ENCODE data around the gene TCF7L2.

DNA sequence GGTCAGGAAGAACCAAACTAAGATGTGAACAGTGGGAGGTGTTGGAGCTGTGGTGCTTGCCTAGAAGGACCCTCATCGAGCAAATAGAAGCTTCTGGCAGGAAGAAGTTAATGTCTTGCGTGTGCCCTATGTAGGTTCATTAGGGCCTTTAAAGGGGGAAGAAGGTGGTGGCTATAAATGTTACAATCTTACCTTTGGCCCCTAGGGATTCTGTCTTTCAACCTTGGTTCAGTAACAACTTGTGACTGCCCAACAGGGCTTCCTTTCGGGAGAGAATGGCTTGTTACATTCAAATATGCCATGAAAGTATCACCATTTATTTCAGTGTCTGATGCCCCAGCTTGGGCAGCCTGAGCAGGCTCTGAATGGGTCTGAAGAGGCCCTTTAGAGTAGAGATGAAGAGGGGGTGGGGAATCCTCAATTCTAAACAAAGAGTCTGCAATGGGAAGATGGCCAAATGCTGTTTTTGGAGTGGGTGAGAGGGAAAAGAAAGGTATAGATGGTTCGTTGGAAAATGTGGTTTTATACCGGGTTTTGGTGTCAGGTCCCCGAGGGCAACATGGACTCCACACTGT, 108.0 kb downstream of the TCF7L2 start:
- no peak for TF ChIP-seq POLR2A (IDR thresholded peaks at IDR 0.05)
- TF ChIP-seq, protein P1, sequence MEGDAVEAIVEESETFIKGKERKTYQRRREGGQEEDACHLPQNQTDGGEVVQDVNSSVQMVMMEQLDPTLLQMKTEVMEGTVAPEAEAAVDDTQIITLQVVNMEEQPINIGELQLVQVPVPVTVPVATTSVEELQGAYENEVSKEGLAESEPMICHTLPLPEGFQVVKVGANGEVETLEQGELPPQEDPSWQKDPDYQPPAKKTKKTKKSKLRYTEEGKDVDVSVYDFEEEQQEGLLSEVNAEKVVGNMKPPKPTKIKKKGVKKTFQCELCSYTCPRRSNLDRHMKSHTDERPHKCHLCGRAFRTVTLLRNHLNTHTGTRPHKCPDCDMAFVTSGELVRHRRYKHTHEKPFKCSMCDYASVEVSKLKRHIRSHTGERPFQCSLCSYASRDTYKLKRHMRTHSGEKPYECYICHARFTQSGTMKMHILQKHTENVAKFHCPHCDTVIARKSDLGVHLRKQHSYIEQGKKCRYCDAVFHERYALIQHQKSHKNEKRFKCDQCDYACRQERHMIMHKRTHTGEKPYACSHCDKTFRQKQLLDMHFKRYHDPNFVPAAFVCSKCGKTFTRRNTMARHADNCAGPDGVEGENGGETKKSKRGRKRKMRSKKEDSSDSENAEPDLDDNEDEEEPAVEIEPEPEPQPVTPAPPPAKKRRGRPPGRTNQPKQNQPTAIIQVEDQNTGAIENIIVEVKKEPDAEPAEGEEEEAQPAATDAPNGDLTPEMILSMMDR (IDR thresholded peaks at IDR 0.05): no peak

Measured in body of pancreas (tissue), 4 donors.